GM18867 (cell line): ENCODE data around the gene SGO1.

Experiments
- ATAC-seq: cut with Tn5 transposase; IDR thresholded peaks from one replicate; pipeline ENCODE4 v1.9.1; 2021; ENCODE audit warnings: mild to moderate bottlenecking, moderate library complexity; ENCODE audit not compliant: unreplicated experiment

SGO1 gene

GRCh38 chr3:20160230-20160629 lies 25.8 kb downstream of the SGO1 start:
- ATAC-seq = no peak

GRCh38 chr3:20154928-20155327 lies 31.1 kb downstream of the SGO1 start:
- ATAC-seq = no peak

GRCh38 chr3:20154078-20154477 lies 31.9 kb downstream of the SGO1 start:
- no peak for ATAC-seq

GRCh38 chr3:20148466-20148865 lies 37.5 kb downstream of the SGO1 start:
- no peak for ATAC-seq

GRCh38 chr3:20147361-20147760 lies 38.6 kb downstream of the SGO1 start:
- no peak for ATAC-seq

GRCh38 chr3:20146301-20146700 lies 39.7 kb downstream of the SGO1 start:
- no peak for ATAC-seq

GRCh38 chr3:20145874-20146273 lies 40.1 kb downstream of the SGO1 start:
- no peak for ATAC-seq

GRCh38 chr3:20143519-20143918 lies 42.5 kb downstream of the SGO1 start:
- ATAC-seq = no peak

GRCh38 chr3:20142517-20142916 lies 43.5 kb downstream of the SGO1 start:
- no peak for ATAC-seq

- ATAC-seq = no peak
Measured at GRCh38 chr3:20141851-20142250, 44.2 kb downstream of the SGO1 start.

- ATAC-seq = no peak
Measured at GRCh38 chr3:20141316-20141715, 44.7 kb downstream of the SGO1 start.

- ATAC-seq = no peak
Measured at GRCh38 chr3:20140881-20141280, 45.1 kb downstream of the SGO1 start.

- ATAC-seq = no peak
Measured at GRCh38 chr3:20137647-20138046, 48.4 kb downstream of the SGO1 start.

GRCh38 chr3:20136231-20136630 lies 49.8 kb downstream of the SGO1 start:
- ATAC-seq = no peak

GRCh38 chr3:20130106-20130505 lies 55.9 kb downstream of the SGO1 start:
- ATAC-seq = no peak

- no peak for ATAC-seq
Measured at GRCh38 chr3:20128358-20128757, 57.6 kb downstream of the SGO1 start.

- ATAC-seq = peak; percentile 100
Measured at GRCh38 chr3:20125897-20126296, 60.1 kb downstream of the SGO1 start.

- no peak for ATAC-seq
Measured at GRCh38 chr3:20125289-20125688, 60.7 kb downstream of the SGO1 start.

- ATAC-seq = no peak
Measured at GRCh38 chr3:20123131-20123652, 62.8 kb downstream of the SGO1 start.

GRCh38 chr3:20121088-20121487 lies 64.9 kb downstream of the SGO1 start:
- ATAC-seq = no peak
